Gastrocnemius medialis (tissue), 4 donors: ENCODE data around the gene SDC3. TPM values are rescaled to one million over a fixed set of nuclear protein-coding genes. Genes with fewer than 3 reads are reported as not detected.

Source experiments
- ATAC-seq, 2 donors: fragments of 150-250 bp; one replicate each; pipeline ENCODE4 v1.9.1; 2016
- DNase-seq, 2 donors: peaks; one replicate each; pipeline ENCODE4 v3.0.0-alpha.2; 2019
- H3K27ac ChIP-seq, 4 donors: fragments of 200-600 bp; sonication (generic); 1 replicate in 1 of 4; 2 replicates in 3 of 4; pipeline ENCODE4 v1.5.1; 2016 to 2018; ENCODE audit warnings: mild to moderate bottlenecking in 2 of 4, moderate library complexity in 1 of 4
- H3K27me3 ChIP-seq, 3 donors: fragments of 200-600 bp; sonication (generic) in 2 of 3; 1 replicate in 1 of 3; 2 replicates in 2 of 3; pipeline versions ENCODE4 v1.5.1 to v1.6.0; 2016 to 2019; ENCODE audit warnings: mild to moderate bottlenecking in 1 of 3, moderate library complexity in 1 of 3
- H3K36me3 ChIP-seq, 2 donors: fragments of 200-600 bp; sonication (generic) in 1 of 2; one replicate each; pipeline ENCODE4 v1.5.1; 2017 to 2018
- H3K4me1 ChIP-seq, 2 donors: fragments of 200-600 bp; sonication (generic) in 1 of 2; one replicate each; pipeline ENCODE4 v1.5.1; 2016 to 2017; ENCODE audit warnings: mild to moderate bottlenecking in 2 of 2
- H3K4me3 ChIP-seq, 4 donors: fragments of 200-600 bp; sonication (generic) in 3 of 4; 1 replicate in 1 of 4; 2 replicates in 3 of 4; pipeline ENCODE4 v1.5.1; 2016 to 2019; ENCODE audit warnings: mild to moderate bottlenecking in 2 of 4
- H3K9me3 ChIP-seq, 3 donors: fragments of 200-600 bp; sonication (generic) in 2 of 3; 1 replicate in 1 of 3; 2 replicates in 2 of 3; pipeline ENCODE4 v1.5.1; 2016 to 2019
- CTCF ChIP-seq, 5 experiments: fragments of 450-650 bp in 3 of 5; fragments of 200-600 bp in 2 of 5; sonication (generic) in 2 of 5; IDR thresholded peaks in 4 of 5; conservative IDR thresholded peaks in 1 of 5; 1 replicate in 4 of 5; 2 replicates in 1 of 5; pipeline ENCODE4 v1.5.1; 2016 to 2019; ENCODE audit warnings: antibody characterized with exemption in 5 of 5, mild to moderate bottlenecking in 3 of 5, moderate library complexity in 3 of 5
- POLR2A ChIP-seq, 2 donors: fragments of 450-650 bp; IDR thresholded peaks; one replicate each; pipeline ENCODE4 v1.6.1; 2017; ENCODE audit warnings: antibody characterized with exemption in 2 of 2, mild to moderate bottlenecking in 2 of 2, moderate library complexity in 2 of 2
- in situ Hi-C, 4 donors: fragments of 200-750 bp; cut with MboI; loops; one replicate each; pipeline versions ENCODE4 v1.15.0 to v1.8.0; 2017; ENCODE audit warnings: low sequenced_read_pairs in 4 of 4
- intact Hi-C: fragments of 100-400 bp; cut with DNase I; formaldehyde crosslinking; loops from one replicate; pipeline ENCODE4 v1.15.1; 2023; ENCODE audit warnings: low total_unique reads
- total RNA-seq, 4 donors: library from RNA; depleted of rRNA; stranded (reverse); fragments of >200 nt; gene quantifications; one replicate each; pipeline versions ENCODE4 v1.1.0 to v1.2.3, GENCODE V29; 2016

SDC3 gene
- total RNA-seq, 4 donors from 2014 or later, result 2.7 to 5.6 (median 3.0) TPM

GRCh38 chr1:30863858-30864604 lies 44.5 kb downstream of the SDC3 start:
- Histone ChIP-seq H3K4me1 (no peaks in the 10 kb centered on the region), H3K9me3 (no peaks in the 10 kb centered on the region), H3K27me3 (no peaks in the 10 kb centered on the region), H3K36me3 (no peaks in the 10 kb centered on the region), H3K27ac (no peak overlapping the region), H3K4me3 (no peak overlapping the region)
- no peak for DNase-seq
- intact Hi-C loops (no loop called here), in situ Hi-C loops (no loop called here)
- no peak for TF ChIP-seq CTCF (IDR thresholded peaks at IDR 0.05 in 4 of 5, conservative IDR thresholded peaks at IDR 0.05 in 1 of 5)
- TF ChIP-seq POLR2A (IDR thresholded peaks at IDR 0.05), result no peak
- no peak for ATAC-seq

DNA sequence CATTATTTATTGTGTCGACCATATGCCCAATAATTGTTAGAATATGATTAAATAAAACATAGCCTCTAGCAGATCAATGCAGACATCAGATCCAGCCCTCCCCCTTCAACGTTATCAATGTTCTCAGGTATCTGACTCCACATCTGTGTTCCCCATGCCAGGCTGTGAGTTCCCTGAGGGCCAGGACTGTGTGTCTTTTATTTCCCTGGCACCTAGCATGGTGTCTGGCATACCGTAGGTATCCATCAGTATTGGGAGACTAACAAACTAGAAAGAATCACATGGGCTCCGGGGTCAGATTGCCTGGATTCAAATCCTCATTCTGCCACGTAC lies 48.3 kb downstream of the SDC3 start:
- no peaks in the 10 kb centered on the region for H3K36me3 ChIP-seq

GRCh38 chr1:30857964-30858363 lies 50.6 kb downstream of the SDC3 start:
- no peak for DNase-seq
- no peak for ATAC-seq
- no peaks in the 10 kb centered on the region for H3K27me3 ChIP-seq
- H3K4me1 ChIP-seq, result no peaks in the 10 kb centered on the region
- intact Hi-C loops (no loop called here), in situ Hi-C loops (no loop called here)
- H3K27ac ChIP-seq, result no peak overlapping the region
- no peaks in the 10 kb centered on the region for H3K36me3 ChIP-seq
- TF ChIP-seq CTCF (IDR thresholded peaks at IDR 0.05 in 4 of 5, conservative IDR thresholded peaks at IDR 0.05 in 1 of 5) (no peak), POLR2A (IDR thresholded peaks at IDR 0.05) (no peak)
- no peak overlapping the region for H3K4me3 ChIP-seq
- no peaks in the 10 kb centered on the region for H3K9me3 ChIP-seq

More for the DNA sequence above, 48.3 kb downstream of the SDC3 start:
- Histone ChIP-seq H3K27me3 (no peaks in the 10 kb centered on the region), H3K4me3 (no peak overlapping the region), H3K9me3 (no peaks in the 10 kb centered on the region), H3K27ac (no peak overlapping the region), H3K4me1 (no peaks in the 10 kb centered on the region)
- intact Hi-C loops (no loop called here), in situ Hi-C loops (no loop called here)
- DNase-seq, result no peak
- no peak for ATAC-seq
- no peak for TF ChIP-seq CTCF (IDR thresholded peaks at IDR 0.05 in 4 of 5, conservative IDR thresholded peaks at IDR 0.05 in 1 of 5)
- TF ChIP-seq POLR2A (IDR thresholded peaks at IDR 0.05), result no peak

GRCh38 chr1:30857062-30857461 lies 51.5 kb downstream of the SDC3 start:
- H3K27ac ChIP-seq, result no peak overlapping the region
- no peaks in the 10 kb centered on the region for H3K9me3 ChIP-seq
- no peak for DNase-seq
- no peaks in the 10 kb centered on the region for H3K4me1 ChIP-seq
- TF ChIP-seq CTCF (IDR thresholded peaks at IDR 0.05 in 4 of 5, conservative IDR thresholded peaks at IDR 0.05 in 1 of 5) (no peak), POLR2A (IDR thresholded peaks at IDR 0.05) (no peak)
- no peaks in the 10 kb centered on the region for H3K36me3 ChIP-seq
- in situ Hi-C loops (no loop called here), intact Hi-C loops (no loop called here)
- ATAC-seq, result no peak
- H3K4me3 ChIP-seq, result no peak overlapping the region
- H3K27me3 ChIP-seq, result no peaks in the 10 kb centered on the region
